ENCODE measurements around the gene LYG2.
"Not testable (repeated sequence)": the region's sequence is repeated elsewhere in the genome, so short reads cannot be mapped to it uniquely, and the experiment has no call there.

The LYG2 gene

DNA sequence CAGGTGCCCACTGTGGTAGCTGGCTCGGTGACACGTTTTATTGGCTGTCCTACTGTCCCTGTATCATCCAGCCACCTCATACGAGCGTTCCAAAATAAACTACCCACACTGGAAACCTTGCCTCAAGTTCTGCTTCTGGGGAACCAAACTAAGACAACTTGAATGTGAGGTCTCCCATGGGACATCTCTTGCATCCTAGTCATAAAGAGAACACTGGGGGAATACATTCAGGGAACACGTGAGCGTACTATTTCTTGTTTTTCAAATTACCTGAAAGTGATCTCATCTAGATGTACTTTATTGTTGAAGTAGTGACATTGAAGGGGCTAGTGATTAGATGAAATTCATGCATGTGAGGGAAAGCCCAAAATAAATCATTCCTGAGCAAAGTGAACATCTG, 15.0 kb downstream of the LYG2 start:
- H3K27me3 Mint-ChIP-seq (ENCODE audit: low read depth), result no peaks in the 10 kb centered on the region
- no peaks in the 10 kb centered on the region for H3K9me3 Mint-ChIP-seq
- no peak overlapping the region for H3K27ac Mint-ChIP-seq
- no peak overlapping the region for H3K4me3 Mint-ChIP-seq
- H3K4me1 Mint-ChIP-seq (ENCODE audit: low read depth), result no peaks in the 10 kb centered on the region
- no peaks in the 10 kb centered on the region for H3K36me3 Mint-ChIP-seq (ENCODE audit: low read depth)

- H3K4me3 Mint-ChIP-seq, result no peak overlapping the region
- no peaks in the 10 kb centered on the region for H3K36me3 Mint-ChIP-seq (ENCODE audit: low read depth)
- H3K27ac Mint-ChIP-seq, result no peak overlapping the region
- peaks cover 3% of the 10 kb centered on the region for H3K9me3 Mint-ChIP-seq
- no peaks in the 10 kb centered on the region for H3K4me1 Mint-ChIP-seq (ENCODE audit: low read depth)
- H3K27me3 Mint-ChIP-seq (ENCODE audit: low read depth), result no peaks in the 10 kb centered on the region
Measured at GRCh38 chr2:99238599-99238998, 16.9 kb downstream of the LYG2 start.

GRCh38 chr2:99233177-99233576, 22.3 kb downstream of the LYG2 start:
- H3K9me3 Mint-ChIP-seq, result peaks cover 20% of the 10 kb centered on the region
- H3K4me1 Mint-ChIP-seq (ENCODE audit: low read depth); H3K27me3 Mint-ChIP-seq (ENCODE audit: low read depth); H3K36me3 Mint-ChIP-seq (ENCODE audit: low read depth); H3K27ac Mint-ChIP-seq; H3K4me3 Mint-ChIP-seq: not testable (repeated sequence)

DNA sequence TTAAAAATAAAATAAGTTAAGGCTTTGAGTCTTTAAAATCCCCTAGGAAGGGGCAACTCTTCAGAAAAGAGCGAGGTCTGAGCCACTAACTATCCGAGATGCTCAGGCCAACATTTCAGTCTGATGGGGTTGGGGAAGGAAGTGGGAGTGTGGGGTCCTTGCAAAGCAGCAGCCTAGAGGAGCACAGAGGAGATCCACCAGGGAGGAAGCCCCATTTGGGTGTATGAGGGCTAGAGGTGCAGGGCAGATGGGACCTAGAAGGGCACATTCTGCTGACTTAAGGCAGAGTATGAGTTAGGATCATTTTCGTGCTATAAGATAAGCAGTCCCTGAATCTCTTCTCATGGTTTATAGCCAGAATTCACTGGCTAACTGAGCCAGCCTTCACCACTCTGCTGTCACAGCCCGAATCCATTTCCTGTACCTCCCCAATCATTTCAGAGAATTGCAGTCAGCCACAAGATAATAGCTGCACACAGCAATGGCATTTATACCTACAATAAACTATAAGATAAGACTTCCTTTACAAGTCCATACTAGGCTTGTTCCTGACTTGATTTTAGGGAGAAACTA, 37.5 kb downstream of the LYG2 start:
- H3K27ac Mint-ChIP-seq, result no peak overlapping the region
- H3K4me3 Mint-ChIP-seq, result no peak overlapping the region
- H3K36me3 Mint-ChIP-seq (ENCODE audit: low read depth), result peaks cover 1% of the 10 kb centered on the region

GRCh38 chr2:99216096-99216495, 39.4 kb downstream of the LYG2 start:
- Mint-ChIP-seq H3K27me3 (ENCODE audit: low read depth) (no peaks in the 10 kb centered on the region), H3K36me3 (ENCODE audit: low read depth) (no peaks in the 10 kb centered on the region), H3K9me3 (no peaks in the 10 kb centered on the region), H3K4me3 (no peak overlapping the region), H3K4me1 (ENCODE audit: low read depth) (peaks cover 4% of the 10 kb centered on the region), H3K27ac (no peak overlapping the region)

More for the DNA sequence above, 37.5 kb downstream of the LYG2 start:
- H3K4me1 Mint-ChIP-seq (ENCODE audit: low read depth), result peaks cover 4% of the 10 kb centered on the region
- H3K9me3 Mint-ChIP-seq, result no peaks in the 10 kb centered on the region
- H3K27me3 Mint-ChIP-seq (ENCODE audit: low read depth), result no peaks in the 10 kb centered on the region

DNA sequence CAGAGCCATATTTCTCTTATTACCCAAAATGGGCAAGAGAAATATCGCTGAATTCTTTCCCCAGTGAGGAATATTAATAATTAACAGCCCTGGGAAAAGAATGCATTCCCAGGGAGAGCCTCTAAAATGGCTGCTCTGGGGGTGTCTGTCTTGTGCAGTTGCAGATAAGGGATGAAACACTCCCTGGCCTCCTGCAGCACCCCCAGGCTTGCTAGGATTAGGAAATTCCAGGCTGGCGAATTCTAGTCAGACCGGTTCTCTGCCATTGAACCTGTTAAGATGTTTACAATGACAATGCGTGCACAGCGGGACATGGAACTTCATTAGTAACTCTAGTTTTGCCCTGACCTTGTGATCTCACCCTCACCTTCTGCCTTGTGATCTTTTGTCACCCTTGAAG, 50.0 kb downstream of the LYG2 start:
- Mint-ChIP-seq H3K4me3 (no peak overlapping the region), H3K27me3 (ENCODE audit: low read depth) (no peaks in the 10 kb centered on the region), H3K27ac (no peak overlapping the region), H3K4me1 (ENCODE audit: low read depth) (peaks cover 3% of the 10 kb centered on the region), H3K36me3 (ENCODE audit: low read depth) (peaks cover 21% of the 10 kb centered on the region), H3K9me3 (peaks cover 11% of the 10 kb centered on the region)

- no peak overlapping the region for H3K4me3 Mint-ChIP-seq
- H3K27ac Mint-ChIP-seq, result no peak overlapping the region
- H3K4me1 Mint-ChIP-seq (ENCODE audit: low read depth), result no peaks in the 10 kb centered on the region
- H3K27me3 Mint-ChIP-seq (ENCODE audit: low read depth), result no peaks in the 10 kb centered on the region
- H3K9me3 Mint-ChIP-seq, result peaks cover 11% of the 10 kb centered on the region
- peaks cover 17% of the 10 kb centered on the region for H3K36me3 Mint-ChIP-seq (ENCODE audit: low read depth)
Measured at GRCh38 chr2:99201959-99202678, 53.3 kb downstream of the LYG2 start.

DNA sequence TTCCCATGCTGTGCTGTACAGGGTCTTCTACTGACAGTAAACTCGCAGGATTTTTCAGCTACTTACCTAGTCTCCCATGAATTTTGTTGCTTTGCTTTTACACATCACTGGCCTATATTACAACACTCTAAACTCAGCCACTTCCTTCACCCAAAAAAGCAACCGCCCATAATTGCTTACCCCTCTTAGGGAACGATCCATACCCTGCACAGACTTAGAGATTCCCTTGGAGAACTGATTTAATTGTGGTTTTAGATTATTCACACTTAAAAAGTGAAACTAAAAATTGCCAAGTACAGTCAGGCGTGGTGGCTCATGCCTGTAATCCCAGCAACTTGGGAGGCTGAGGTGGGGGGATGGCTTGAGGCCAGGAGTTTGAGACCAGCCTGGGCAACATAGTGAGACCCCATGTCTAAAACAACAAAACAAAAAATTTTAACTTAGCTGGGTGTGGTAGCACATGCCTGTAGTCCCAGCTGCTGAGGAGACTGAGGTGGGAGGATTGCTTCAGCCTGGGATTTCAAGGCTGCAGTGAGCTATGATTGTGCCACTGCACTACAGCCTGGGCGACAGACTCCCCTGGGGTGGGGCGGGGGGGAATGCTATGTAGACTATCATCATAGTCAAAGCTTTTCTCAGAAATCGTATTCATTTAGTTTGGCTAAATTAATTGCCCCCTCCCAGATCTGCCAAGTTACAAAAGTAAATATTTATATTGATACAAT, 55.2 kb downstream of the LYG2 start:
- Mint-ChIP-seq H3K27ac (no peak overlapping the region), H3K9me3 (no peaks in the 10 kb centered on the region), H3K4me3 (no peak overlapping the region), H3K27me3 (ENCODE audit: low read depth) (no peaks in the 10 kb centered on the region), H3K36me3 (ENCODE audit: low read depth) (peaks cover 15% of the 10 kb centered on the region), H3K4me1 (ENCODE audit: low read depth) (no peaks in the 10 kb centered on the region)

DNA sequence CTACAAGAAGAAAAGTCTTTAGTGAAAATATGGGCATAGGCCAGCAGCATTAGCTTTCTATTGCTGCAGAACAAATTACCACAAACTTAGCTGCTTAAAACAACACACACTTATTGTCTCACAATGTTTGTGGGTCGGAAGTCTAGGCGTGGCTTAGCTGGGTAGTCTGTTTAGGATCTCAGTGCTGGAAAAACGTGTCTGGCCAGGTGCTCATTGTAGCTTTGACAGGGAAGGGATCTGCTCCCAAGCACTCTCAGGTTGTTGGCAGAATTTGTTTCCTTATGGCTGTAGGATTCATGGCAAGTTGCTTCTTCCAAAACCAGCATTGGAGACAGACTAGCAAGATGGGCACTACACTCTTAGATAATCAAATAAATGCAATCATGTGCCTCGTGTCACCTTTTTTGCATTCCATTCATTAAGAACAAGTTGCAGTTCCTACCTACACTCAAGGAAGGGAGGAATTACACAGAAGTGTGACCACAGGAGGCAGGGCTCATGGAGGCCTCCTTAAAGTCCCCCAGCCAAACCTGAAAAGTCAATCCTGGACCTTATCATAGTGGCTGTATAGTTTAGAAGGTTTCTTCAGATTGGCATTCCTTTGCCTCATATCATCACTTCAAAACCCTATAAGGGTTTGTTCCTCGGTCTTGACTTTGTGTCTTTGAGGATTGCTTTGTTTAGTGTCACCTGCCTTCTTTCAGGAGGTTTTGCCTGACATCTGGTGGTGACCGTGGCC, 57.2 kb downstream of the LYG2 start:
- no peaks in the 10 kb centered on the region for H3K4me1 Mint-ChIP-seq (ENCODE audit: low read depth)
- H3K27me3 Mint-ChIP-seq (ENCODE audit: low read depth), result no peaks in the 10 kb centered on the region
- no peak overlapping the region for H3K4me3 Mint-ChIP-seq
- H3K27ac Mint-ChIP-seq, result no peak overlapping the region
- H3K36me3 Mint-ChIP-seq (ENCODE audit: low read depth), result peaks cover 18% of the 10 kb centered on the region
- H3K9me3 Mint-ChIP-seq, result no peaks in the 10 kb centered on the region

- H3K4me3 Mint-ChIP-seq; H3K4me1 Mint-ChIP-seq (ENCODE audit: low read depth); H3K27ac Mint-ChIP-seq; H3K27me3 Mint-ChIP-seq (ENCODE audit: low read depth); H3K9me3 Mint-ChIP-seq: not testable (repeated sequence)
- H3K36me3 Mint-ChIP-seq (ENCODE audit: low read depth), result peaks cover 38% of the 10 kb centered on the region
Measured at GRCh38 chr2:99192364-99192763, 63.1 kb downstream of the LYG2 start.

Measured in T-helper 1 cell treated with Interleukin-12 subunit alpha and Interleukin-12 subunit beta and Interleukin-4 antibody, amounts not matched to agents 30 μg/mL and 1 μg/mL, for 36 hours (primary cell).